HAP-1 (cell line): ENCODE results near the gene HSD17B8.

Source experiments
- DNase-seq, 2 experiments: peaks; one replicate each; pipeline ENCODE4 v3.0.0-alpha.2; 2016 to 2020; ENCODE audit warnings: low spot score in 2 of 2
- H3K27me3 ChIP-seq: fragments of 250-450 bp; sonication (Bioruptor Pico); 2 replicates; pipeline ENCODE4 v1.5.1; 2020; ENCODE audit warnings: low read depth, mild to moderate bottlenecking, moderate library complexity
- H3K36me3 ChIP-seq: fragments of 250-450 bp; sonication (Bioruptor Pico); replicated peaks from 2 replicates; pipeline ENCODE4 v1.5.1; 2020; ENCODE audit warnings: mild to moderate bottlenecking
- H3K4me1 ChIP-seq: fragments of 250-450 bp; sonication (Bioruptor Pico); 2 replicates; pipeline ENCODE4 v1.5.1; 2020; ENCODE audit warnings: mild to moderate bottlenecking
- H3K4me3 ChIP-seq: fragments of 250-450 bp; sonication (Bioruptor Pico); 2 replicates; pipeline ENCODE4 v1.5.1; 2020; ENCODE audit warnings: mild to moderate bottlenecking, moderate library complexity
- H3K9me3 ChIP-seq: fragments of 250-450 bp; sonication (Bioruptor Pico); 2 replicates; pipeline ENCODE4 v1.5.1; 2020; ENCODE audit warnings: mild to moderate bottlenecking, moderate library complexity
- in situ Hi-C: fragments of 300-500 bp; cut with MboI; formaldehyde crosslinking; loops from 3 replicates; pipeline ENCODE4 v1.14.3; 2020; ENCODE audit warnings: low sequenced_read_pairs, inconsistent platforms, mixed read lengths

HSD17B8 gene

GRCh38 chr6:33176906-33177305 is 27.5 kb upstream of the HSD17B8 start:
- H3K9me3 ChIP-seq, result no peaks in the 10 kb centered on the region
- H3K36me3 ChIP-seq, result no peaks in the 10 kb centered on the region
- no peak for DNase-seq
- in situ Hi-C loops, result no loop called here
- no peaks in the 10 kb centered on the region for H3K4me1 ChIP-seq
- no peak overlapping the region for H3K4me3 ChIP-seq
- H3K27me3 ChIP-seq, result no peaks in the 10 kb centered on the region

- H3K9me3 ChIP-seq, result no peaks in the 10 kb centered on the region
- no peak overlapping the region for H3K4me3 ChIP-seq
- no peaks in the 10 kb centered on the region for H3K27me3 ChIP-seq
- no peak for DNase-seq
- H3K36me3 ChIP-seq, result no peaks in the 10 kb centered on the region
- in situ Hi-C loops, result no loop called here
- H3K4me1 ChIP-seq, result no peaks in the 10 kb centered on the region
Measured at GRCh38 chr6:33177552-33178446, 26.7 kb upstream of the HSD17B8 start.

- no peaks in the 10 kb centered on the region for H3K27me3 ChIP-seq
- H3K9me3 ChIP-seq, result no peaks in the 10 kb centered on the region
- no peaks in the 10 kb centered on the region for H3K36me3 ChIP-seq
- H3K4me3 ChIP-seq, result no peak overlapping the region
- in situ Hi-C loops, result no loop called here
- no peak for DNase-seq
- no peaks in the 10 kb centered on the region for H3K4me1 ChIP-seq
Measured at GRCh38 chr6:33178755-33179475, 25.5 kb upstream of the HSD17B8 start.

- in situ Hi-C loops, result no loop called here
- Histone ChIP-seq H3K4me1 (no peaks in the 10 kb centered on the region), H3K4me3 (no peak overlapping the region), H3K27me3 (no peaks in the 10 kb centered on the region), H3K9me3 (no peaks in the 10 kb centered on the region), H3K36me3 (no peaks in the 10 kb centered on the region)
- no peak for DNase-seq
Measured at GRCh38 chr6:33181141-33181540, 23.3 kb upstream of the HSD17B8 start.

- Histone ChIP-seq H3K9me3 (no peaks in the 10 kb centered on the region), H3K36me3 (no peaks in the 10 kb centered on the region), H3K4me1 (no peaks in the 10 kb centered on the region), H3K27me3 (no peaks in the 10 kb centered on the region), H3K4me3 (no peak overlapping the region)
- in situ Hi-C loops, result no loop called here
- DNase-seq, result no peak
Measured at GRCh38 chr6:33183071-33183683, 21.3 kb upstream of the HSD17B8 start.

- H3K4me3 ChIP-seq, result no peak overlapping the region
- DNase-seq, result no peak
- H3K9me3 ChIP-seq, result no peaks in the 10 kb centered on the region
- in situ Hi-C loops, result no loop called here
- H3K27me3 ChIP-seq, result no peaks in the 10 kb centered on the region
- no peaks in the 10 kb centered on the region for H3K36me3 ChIP-seq
- no peaks in the 10 kb centered on the region for H3K4me1 ChIP-seq
Measured at GRCh38 chr6:33185190-33185589, 19.3 kb upstream of the HSD17B8 start.

GRCh38 chr6:33185654-33186187 is 18.7 kb upstream of the HSD17B8 start:
- no peaks in the 10 kb centered on the region for H3K9me3 ChIP-seq
- H3K4me1 ChIP-seq, result no peaks in the 10 kb centered on the region
- in situ Hi-C loops, result no loop called here
- H3K27me3 ChIP-seq, result no peaks in the 10 kb centered on the region
- no peak overlapping the region for H3K4me3 ChIP-seq
- H3K36me3 ChIP-seq, result no peaks in the 10 kb centered on the region
- DNase-seq, result no peak

GRCh38 chr6:33187809-33188208 is 16.6 kb upstream of the HSD17B8 start:
- H3K4me1 ChIP-seq, result no peaks in the 10 kb centered on the region
- H3K4me3 ChIP-seq, result no peak overlapping the region
- H3K9me3 ChIP-seq, result no peaks in the 10 kb centered on the region
- in situ Hi-C loops, result no loop called here
- no peak for DNase-seq
- H3K27me3 ChIP-seq, result peaks cover 5% of the 10 kb centered on the region; the same call in 1 of the 2 replicates
- H3K36me3 ChIP-seq, result no peaks in the 10 kb centered on the region

- no peaks in the 10 kb centered on the region; the same call in 1 of the 2 replicates for H3K36me3 ChIP-seq
- DNase-seq, result no peak
- H3K4me3 ChIP-seq, result no peak overlapping the region
- in situ Hi-C loops, result no loop called here
- H3K9me3 ChIP-seq, result no peaks in the 10 kb centered on the region
- H3K27me3 ChIP-seq, result peaks cover 5% of the 10 kb centered on the region; the same call in 1 of the 2 replicates
- H3K4me1 ChIP-seq, result no peaks in the 10 kb centered on the region
Measured at GRCh38 chr6:33189164-33189563, 15.3 kb upstream of the HSD17B8 start.

- H3K4me1 ChIP-seq, result no peaks in the 10 kb centered on the region
- peaks cover under 1% of the 10 kb centered on the region; the same call in 1 of the 2 replicates for H3K36me3 ChIP-seq
- in situ Hi-C loops, result no loop called here
- no peak overlapping the region for H3K4me3 ChIP-seq
- no peak for DNase-seq
- no peaks in the 10 kb centered on the region for H3K9me3 ChIP-seq
- peaks cover 5% of the 10 kb centered on the region; the same call in 1 of the 2 replicates for H3K27me3 ChIP-seq
Measured at GRCh38 chr6:33189625-33190448, 14.6 kb upstream of the HSD17B8 start.

GRCh38 chr6:33190504-33191107 is 13.8 kb upstream of the HSD17B8 start:
- H3K4me3 ChIP-seq, result no peak overlapping the region
- in situ Hi-C loops, result no loop called here
- DNase-seq, result no peak
- no peaks in the 10 kb centered on the region for H3K4me1 ChIP-seq
- H3K36me3 ChIP-seq, result peaks cover 8% of the 10 kb centered on the region
- H3K27me3 ChIP-seq, result peaks cover 5% of the 10 kb centered on the region; the same call in 1 of the 2 replicates
- H3K9me3 ChIP-seq, result no peaks in the 10 kb centered on the region

GRCh38 chr6:33191383-33192104 is 12.9 kb upstream of the HSD17B8 start:
- Histone ChIP-seq H3K36me3 (peaks cover 17% of the 10 kb centered on the region), H3K27me3 (peaks cover 5% of the 10 kb centered on the region; the same call in 1 of the 2 replicates), H3K9me3 (no peaks in the 10 kb centered on the region), H3K4me3 (no peak overlapping the region), H3K4me1 (no peaks in the 10 kb centered on the region)
- no peak for DNase-seq
- in situ Hi-C loops, result no loop called here
